WTC11 (cell line): ENCODE data around the gene SMYD4. TPM values are rescaled to one million over a fixed set of nuclear protein-coding genes. Genes with fewer than 3 reads are reported as not detected.

ENCODE experiments used
- ATAC-seq: fragments of 200-7000 bp; cut with Tn5 transposase; 2 replicates; pipeline ENCODE4 v1.10.0; 2021; ENCODE audit warnings: mild to moderate bottlenecking, moderate library complexity
- CTCF ChIA-PET: fragments of 300-600 bp; sonication (Branson Sonifier 250); formaldehyde crosslinking; loops from one replicate; lab custom pipeline; 2021; ENCODE audit warnings: antibody characterized with exemption; lab: Charles Lee
- POLR2A ChIA-PET: fragments of 350-600 bp; sonication (Branson Sonifier 250); formaldehyde crosslinking; loops from one replicate; lab custom pipeline; 2021; ENCODE audit warnings: antibody characterized with exemption; lab: Charles Lee
- DNase-seq: peaks from one replicate; pipeline ENCODE4 v3.0.0; 2021; ENCODE audit warnings: low spot score
- H3K27ac Mint-ChIP-seq: 2 replicates; pipeline ENCODE4 v1.8.0; 2021; ENCODE audit warnings: mixed read lengths
- H3K27me3 Mint-ChIP-seq: 2 replicates; pipeline ENCODE4 v1.8.0; 2021; ENCODE audit warnings: low read depth, mild to moderate bottlenecking, moderate library complexity, mixed read lengths
- H3K36me3 Mint-ChIP-seq: 2 replicates; pipeline ENCODE4 v1.8.0; 2021; ENCODE audit warnings: mixed read lengths
- H3K4me1 Mint-ChIP-seq: 2 replicates; pipeline ENCODE4 v1.8.0; 2022; ENCODE audit warnings: mixed read lengths
- H3K4me3 Mint-ChIP-seq: 2 replicates; pipeline ENCODE4 v1.8.0; 2021; ENCODE audit warnings: mild to moderate bottlenecking, moderate library complexity, mixed read lengths
- H3K9me3 Mint-ChIP-seq: 2 replicates; pipeline ENCODE4 v1.8.0; 2021; ENCODE audit warnings: mixed read lengths
- ATF1 ChIP-seq: sonication (generic); formaldehyde crosslinking; IDR thresholded peaks from 2 replicates; pipeline ENCODE4 v1.8.1; 2023; ENCODE audit warnings: mild to moderate bottlenecking, moderate library complexity, missing genetic modification reagents
- ESRRA ChIP-seq: sonication (generic); formaldehyde crosslinking; IDR thresholded peaks from 2 replicates; pipeline ENCODE4 v1.8.1; 2022; ENCODE audit warnings: mild to moderate bottlenecking, missing genetic modification reagents, borderline replicate concordance
- GABPB1 ChIP-seq: sonication (generic); formaldehyde crosslinking; IDR thresholded peaks from 2 replicates; pipeline ENCODE4 v1.8.1; 2023; ENCODE audit warnings: mild to moderate bottlenecking, missing genetic modification reagents
- IRF2 ChIP-seq: sonication (generic); formaldehyde crosslinking; IDR thresholded peaks from 2 replicates; pipeline ENCODE4 v1.8.0; 2022; ENCODE audit warnings: low read depth, missing genetic modification reagents, borderline replicate concordance
- NR1H2 ChIP-seq: sonication (generic); formaldehyde crosslinking; IDR thresholded peaks from 2 replicates; pipeline ENCODE4 v1.9.0; 2021; ENCODE audit warnings: mild to moderate bottlenecking, moderate library complexity, missing genetic modification reagents
- SMAD4 ChIP-seq: sonication (generic); formaldehyde crosslinking; IDR thresholded peaks from 2 replicates; pipeline ENCODE4 v1.8.0; 2022; ENCODE audit warnings: mild to moderate bottlenecking, missing genetic modification reagents
- TEAD1 ChIP-seq: sonication (generic); formaldehyde crosslinking; IDR thresholded peaks from 2 replicates; pipeline ENCODE4 v1.8.0; 2022; ENCODE audit warnings: mild to moderate bottlenecking, missing genetic modification reagents
- TEAD4 ChIP-seq: sonication (generic); formaldehyde crosslinking; IDR thresholded peaks from 2 replicates; pipeline ENCODE4 v1.8.0; 2022; ENCODE audit warnings: mild to moderate bottlenecking, missing genetic modification reagents
- ZNF121 ChIP-seq: sonication (generic); formaldehyde crosslinking; IDR thresholded peaks from 2 replicates; pipeline ENCODE4 v1.8.0; 2023; ENCODE audit warnings: missing genetic modification reagents
- ZNF219 ChIP-seq: sonication (generic); formaldehyde crosslinking; IDR thresholded peaks from 2 replicates; pipeline ENCODE4 v1.8.0; 2023; ENCODE audit warnings: missing genetic modification reagents, mild to moderate bottlenecking, borderline replicate concordance
- ZNF317 ChIP-seq: sonication (generic); formaldehyde crosslinking; IDR thresholded peaks from 2 replicates; pipeline ENCODE4 v1.8.1; 2023; ENCODE audit warnings: low read depth, mild to moderate bottlenecking, moderate library complexity, missing genetic modification reagents, borderline replicate concordance
- total RNA-seq: library from RNA; stranded (reverse); gene quantifications from 3 replicates; pipeline ENCODE4 v1.2.3, GENCODE V29; 2021
- TF ChIP-seq, protein P1 (sequence below): sonication (generic); formaldehyde crosslinking; IDR thresholded peaks from 2 replicates; pipeline ENCODE4 v1.8.1; 2023; ENCODE audit warnings: mild to moderate bottlenecking, missing genetic modification reagents, moderate library complexity
- TF ChIP-seq, protein P2 (sequence below): fragments of 250-450 bp; sonication (Bioruptor Pico); conservative IDR thresholded peaks from 2 replicates; pipeline ENCODE4 v1.9.0; 2021; ENCODE audit warnings: mild to moderate bottlenecking
- TF ChIP-seq, protein P3 (sequence below): sonication (generic); formaldehyde crosslinking; IDR thresholded peaks from 2 replicates; pipeline ENCODE4 v1.8.1; 2022; ENCODE audit warnings: low read depth, mild to moderate bottlenecking, moderate library complexity, missing genetic modification reagents, borderline replicate concordance
- TF ChIP-seq, protein P4 (sequence below): sonication (generic); formaldehyde crosslinking; IDR thresholded peaks from 2 replicates; pipeline ENCODE4 v1.8.0; 2022; ENCODE audit warnings: mild to moderate bottlenecking, missing genetic modification reagents
- TF ChIP-seq, protein P5 (sequence below): sonication (generic); formaldehyde crosslinking; IDR thresholded peaks from 2 replicates; pipeline ENCODE4 v1.8.0; 2022; ENCODE audit warnings: mild to moderate bottlenecking, missing genetic modification reagents
- TF ChIP-seq, protein P6 (sequence below): sonication (generic); formaldehyde crosslinking; IDR thresholded peaks from 2 replicates; pipeline ENCODE4 v1.8.1; 2023; ENCODE audit warnings: mild to moderate bottlenecking, missing genetic modification reagents

Gene SMYD4
- total RNA-seq, 1 experiment from 2014 or later: 24.1 TPM

DNA sequence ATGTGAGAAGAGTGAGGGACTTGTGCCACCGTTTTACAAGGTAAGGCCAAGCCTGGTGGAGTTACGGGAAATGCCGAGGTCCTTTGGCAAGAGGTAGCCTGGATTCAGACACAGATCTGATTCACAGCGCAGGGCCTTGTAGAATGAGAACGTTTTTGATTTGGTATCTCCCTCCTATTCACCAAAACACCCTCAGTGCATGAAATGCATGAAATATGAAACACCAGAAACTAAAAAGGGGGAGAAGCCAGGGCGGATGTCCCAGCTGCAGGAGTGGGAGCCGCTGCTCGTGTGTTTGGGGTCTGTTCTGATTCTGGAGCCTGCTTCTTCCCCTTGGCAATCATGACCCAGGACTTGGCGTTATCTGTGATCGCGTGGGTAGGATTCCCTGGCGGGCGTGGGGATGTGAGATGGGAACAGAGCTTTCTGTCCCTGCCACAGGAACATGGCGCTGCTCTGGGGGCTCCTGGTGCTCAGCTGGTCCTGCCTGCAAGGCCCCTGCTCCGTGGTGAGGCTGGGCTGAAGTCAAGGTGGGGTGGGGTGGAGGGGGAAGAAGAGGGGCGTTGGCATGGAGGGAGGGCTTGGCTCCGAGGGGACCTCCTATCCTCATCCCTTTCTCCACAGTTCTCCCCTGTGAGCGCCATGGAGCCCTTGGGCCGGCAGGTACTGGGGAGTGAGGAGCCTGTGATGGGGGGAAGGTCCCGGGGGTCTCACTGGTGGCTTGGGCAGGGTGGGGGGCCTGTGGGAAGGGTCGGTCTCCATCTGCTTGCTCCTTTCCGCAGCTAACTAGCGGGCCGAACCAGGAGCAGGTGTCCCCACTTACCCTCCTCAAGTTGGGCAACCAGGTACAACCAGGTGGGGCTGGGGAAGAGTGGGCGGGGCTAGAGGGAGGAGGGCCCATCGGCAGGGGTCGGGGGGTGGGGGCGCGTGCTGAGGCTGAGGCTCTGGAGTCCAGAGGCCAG lies 84.9 kb downstream of the SMYD4 start:
- H3K27me3 Mint-ChIP-seq: no peaks in the 10 kb centered on the region
- H3K4me1 Mint-ChIP-seq: peaks cover 3% of the 10 kb centered on the region
- no peaks in the 10 kb centered on the region for H3K36me3 Mint-ChIP-seq
- H3K27ac Mint-ChIP-seq: no peak overlapping the region
- DNase-seq: no peak
- H3K4me3 Mint-ChIP-seq: no peak overlapping the region
- CTCF ChIA-PET: interaction anchor here (0.5 kb wide), 1 partner anchor 211 kb away, joined by 3 read pairs; no protein-coding TSS in a partner anchor
- TF ChIP-seq SMAD4 (CRISPR knock-in tag) (no peak), TEAD4 (CRISPR knock-in tag) (no peak), ZNF121 (CRISPR knock-in tag) (no peak), ZNF219 (CRISPR knock-in tag) (no peak), NR1H2 (no peak), ATF1 (CRISPR knock-in tag) (no peak), ZNF317 (CRISPR knock-in tag) (no peak), ESRRA (CRISPR knock-in tag) (no peak), IRF2 (no peak), GABPB1 (no peak), TEAD1 (CRISPR knock-in tag) (no peak)
- TF ChIP-seq, protein P1, sequence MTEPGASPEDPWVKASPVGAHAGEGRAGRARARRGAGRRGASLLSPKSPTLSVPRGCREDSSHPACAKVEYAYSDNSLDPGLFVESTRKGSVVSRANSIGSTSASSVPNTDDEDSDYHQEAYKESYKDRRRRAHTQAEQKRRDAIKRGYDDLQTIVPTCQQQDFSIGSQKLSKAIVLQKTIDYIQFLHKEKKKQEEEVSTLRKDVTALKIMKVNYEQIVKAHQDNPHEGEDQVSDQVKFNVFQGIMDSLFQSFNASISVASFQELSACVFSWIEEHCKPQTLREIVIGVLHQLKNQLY: no peak
- TF ChIP-seq, protein P2, sequence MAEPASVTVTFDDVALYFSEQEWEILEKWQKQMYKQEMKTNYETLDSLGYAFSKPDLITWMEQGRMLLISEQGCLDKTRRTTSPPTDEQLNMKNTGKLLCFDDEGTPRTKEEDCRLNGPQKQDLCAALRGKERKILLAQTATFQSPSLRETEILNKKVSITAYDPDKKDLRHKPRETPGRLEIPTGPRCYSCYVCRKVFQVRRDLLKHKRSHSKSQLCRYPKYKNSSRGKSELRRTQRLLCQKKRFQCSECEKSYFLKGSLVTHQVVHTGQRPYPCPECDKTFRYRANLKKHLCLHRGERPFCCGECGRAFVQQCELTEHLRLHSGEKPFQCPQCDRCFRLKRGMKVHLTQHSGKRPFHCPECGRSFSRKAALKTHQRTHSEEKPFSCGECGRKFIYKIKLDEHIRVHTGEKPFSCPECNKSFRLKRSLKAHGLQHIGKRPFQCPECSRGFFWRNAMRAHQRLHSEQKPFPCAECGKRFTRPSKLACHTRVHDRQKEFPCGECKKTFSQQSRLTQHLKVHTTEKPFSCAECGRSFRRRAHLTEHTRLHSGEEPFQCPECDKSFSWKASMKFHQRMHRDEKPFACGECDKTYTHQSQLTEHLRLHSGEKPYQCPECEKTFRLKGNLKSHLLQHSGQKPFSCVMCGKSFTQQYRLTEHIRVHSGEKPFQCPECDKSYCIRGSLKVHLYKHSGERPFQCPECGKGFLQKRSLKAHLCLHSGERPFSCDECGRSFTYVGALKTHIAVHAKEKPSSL: no peak
- TF ChIP-seq, protein P3, sequence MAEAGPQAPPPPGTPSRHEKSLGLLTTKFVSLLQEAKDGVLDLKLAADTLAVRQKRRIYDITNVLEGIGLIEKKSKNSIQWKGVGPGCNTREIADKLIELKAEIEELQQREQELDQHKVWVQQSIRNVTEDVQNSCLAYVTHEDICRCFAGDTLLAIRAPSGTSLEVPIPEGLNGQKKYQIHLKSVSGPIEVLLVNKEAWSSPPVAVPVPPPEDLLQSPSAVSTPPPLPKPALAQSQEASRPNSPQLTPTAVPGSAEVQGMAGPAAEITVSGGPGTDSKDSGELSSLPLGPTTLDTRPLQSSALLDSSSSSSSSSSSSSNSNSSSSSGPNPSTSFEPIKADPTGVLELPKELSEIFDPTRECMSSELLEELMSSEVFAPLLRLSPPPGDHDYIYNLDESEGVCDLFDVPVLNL (CRISPR knock-in tag): no peak
- TF ChIP-seq, protein P4, sequence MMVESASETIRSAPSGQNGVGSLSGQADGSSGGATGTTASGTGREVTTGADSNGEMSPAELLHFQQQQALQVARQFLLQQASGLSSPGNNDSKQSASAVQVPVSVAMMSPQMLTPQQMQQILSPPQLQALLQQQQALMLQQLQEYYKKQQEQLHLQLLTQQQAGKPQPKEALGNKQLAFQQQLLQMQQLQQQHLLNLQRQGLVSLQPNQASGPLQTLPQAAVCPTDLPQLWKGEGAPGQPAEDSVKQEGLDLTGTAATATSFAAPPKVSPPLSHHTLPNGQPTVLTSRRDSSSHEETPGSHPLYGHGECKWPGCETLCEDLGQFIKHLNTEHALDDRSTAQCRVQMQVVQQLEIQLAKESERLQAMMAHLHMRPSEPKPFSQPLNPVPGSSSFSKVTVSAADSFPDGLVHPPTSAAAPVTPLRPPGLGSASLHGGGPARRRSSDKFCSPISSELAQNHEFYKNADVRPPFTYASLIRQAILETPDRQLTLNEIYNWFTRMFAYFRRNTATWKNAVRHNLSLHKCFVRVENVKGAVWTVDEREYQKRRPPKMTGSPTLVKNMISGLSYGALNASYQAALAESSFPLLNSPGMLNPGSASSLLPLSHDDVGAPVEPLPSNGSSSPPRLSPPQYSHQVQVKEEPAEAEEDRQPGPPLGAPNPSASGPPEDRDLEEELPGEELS (CRISPR knock-in tag): no peak
- TF ChIP-seq, protein P5, sequence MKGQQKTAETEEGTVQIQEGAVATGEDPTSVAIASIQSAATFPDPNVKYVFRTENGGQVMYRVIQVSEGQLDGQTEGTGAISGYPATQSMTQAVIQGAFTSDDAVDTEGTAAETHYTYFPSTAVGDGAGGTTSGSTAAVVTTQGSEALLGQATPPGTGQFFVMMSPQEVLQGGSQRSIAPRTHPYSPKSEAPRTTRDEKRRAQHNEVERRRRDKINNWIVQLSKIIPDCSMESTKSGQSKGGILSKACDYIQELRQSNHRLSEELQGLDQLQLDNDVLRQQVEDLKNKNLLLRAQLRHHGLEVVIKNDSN: no peak
- H3K9me3 Mint-ChIP-seq: no peaks in the 10 kb centered on the region
- POLR2A ChIA-PET: interaction anchor here (1.0 kb wide), 1 partner anchor 28 kb away, joined by 3 read pairs; no protein-coding TSS in a partner anchor
- no peak; the same call in 1 of the 2 replicates for ATAC-seq

DNA sequence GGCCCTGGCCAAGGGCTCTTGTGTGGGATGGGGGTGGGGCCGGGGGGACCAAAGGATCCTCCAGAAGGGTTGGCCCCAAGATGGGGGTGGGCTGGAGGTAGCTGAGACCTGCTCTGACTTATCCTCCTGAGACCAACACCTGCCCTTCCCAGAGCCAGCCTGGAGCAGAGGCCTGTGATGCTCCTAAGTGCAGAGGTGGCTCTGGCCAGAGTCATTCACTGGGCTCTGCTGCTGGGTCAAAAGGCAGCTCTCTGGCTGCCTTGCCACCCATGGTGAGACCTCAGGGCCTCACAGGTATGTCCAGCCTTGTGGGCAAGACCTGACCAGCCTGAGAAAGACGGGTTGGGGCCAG lies 86.6 kb downstream of the SMYD4 start:
- Mint-ChIP-seq H3K27me3 (0 out of 2 replicates have a peak, but pooled peaks cover under 1% of the 10 kb centered on the region), H3K9me3 (peaks cover 3% of the 10 kb centered on the region; the same call in 1 of the 2 replicates), H3K36me3 (peaks cover 4% of the 10 kb centered on the region), H3K4me1 (peaks cover 3% of the 10 kb centered on the region), H3K27ac (no peak overlapping the region), H3K4me3 (no peak overlapping the region)
- POLR2A ChIA-PET: interaction anchor here (0.9 kb wide), 1 partner anchor 15 kb away, joined by 3 read pairs; no protein-coding TSS in a partner anchor
- ATAC-seq (no peak), DNase-seq (no peak)
- TF ChIP-seq GABPB1: 0 out of 2 replicates have a peak, but pooled peaks have one; percentile 3
- TF ChIP-seq, protein P6, sequence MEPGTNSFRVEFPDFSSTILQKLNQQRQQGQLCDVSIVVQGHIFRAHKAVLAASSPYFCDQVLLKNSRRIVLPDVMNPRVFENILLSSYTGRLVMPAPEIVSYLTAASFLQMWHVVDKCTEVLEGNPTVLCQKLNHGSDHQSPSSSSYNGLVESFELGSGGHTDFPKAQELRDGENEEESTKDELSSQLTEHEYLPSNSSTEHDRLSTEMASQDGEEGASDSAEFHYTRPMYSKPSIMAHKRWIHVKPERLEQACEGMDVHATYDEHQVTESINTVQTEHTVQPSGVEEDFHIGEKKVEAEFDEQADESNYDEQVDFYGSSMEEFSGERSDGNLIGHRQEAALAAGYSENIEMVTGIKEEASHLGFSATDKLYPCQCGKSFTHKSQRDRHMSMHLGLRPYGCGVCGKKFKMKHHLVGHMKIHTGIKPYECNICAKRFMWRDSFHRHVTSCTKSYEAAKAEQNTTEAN: no peak
- CTCF ChIA-PET: interaction anchor here (1.4 kb wide), 1 partner anchor 22 kb away, joined by 6 read pairs; no protein-coding TSS in a partner anchor
